ENCODE data around the gene CDC14A.

Gene CDC14A

GRCh38 chr1:100512803-100513352 is 160.6 kb downstream of the CDC14A start:
- TF ChIP-seq EP300 (IDR thresholded peaks at IDR 0.05; ENCODE audit: borderline replicate concordance) (no peak), MAX (IDR thresholded peaks at IDR 0.05) (no peak), TCF12 (IDR thresholded peaks at IDR 0.05; ENCODE audit: low read depth) (no peak), CEBPB (IDR thresholded peaks at IDR 0.05) (no peak)

GRCh38 chr1:100516857-100517256 is 164.6 kb downstream of the CDC14A start:
- TF ChIP-seq YY1 (IDR thresholded peaks at IDR 0.05; ENCODE audit: low read depth) (no peak), TCF12 (IDR thresholded peaks at IDR 0.05; ENCODE audit: low read depth) (no peak), EGR1 (IDR thresholded peaks at IDR 0.05) (no peak), TEAD4 (IDR thresholded peaks at IDR 0.05) (no peak), TAF1 (IDR thresholded peaks at IDR 0.05; ENCODE audit: low read depth) (no peak), EP300 (IDR thresholded peaks at IDR 0.05; ENCODE audit: borderline replicate concordance) (no peak), ZBTB7A (IDR thresholded peaks at IDR 0.05; ENCODE audit: low read depth) (no peak), CREB1 (IDR thresholded peaks at IDR 0.05; ENCODE audit: low read depth) (no peak), CEBPB (IDR thresholded peaks at IDR 0.05) (no peak), FOXM1 (IDR thresholded peaks at IDR 0.05; ENCODE audit: borderline replicate concordance, low read depth) (no peak), RAD21 (IDR thresholded peaks at IDR 0.05; ENCODE audit: low read depth) (no peak), MAX (IDR thresholded peaks at IDR 0.05) (no peak), NFIC (IDR thresholded peaks at IDR 0.05) (no peak)
- TF ChIP-seq, protein P1, sequence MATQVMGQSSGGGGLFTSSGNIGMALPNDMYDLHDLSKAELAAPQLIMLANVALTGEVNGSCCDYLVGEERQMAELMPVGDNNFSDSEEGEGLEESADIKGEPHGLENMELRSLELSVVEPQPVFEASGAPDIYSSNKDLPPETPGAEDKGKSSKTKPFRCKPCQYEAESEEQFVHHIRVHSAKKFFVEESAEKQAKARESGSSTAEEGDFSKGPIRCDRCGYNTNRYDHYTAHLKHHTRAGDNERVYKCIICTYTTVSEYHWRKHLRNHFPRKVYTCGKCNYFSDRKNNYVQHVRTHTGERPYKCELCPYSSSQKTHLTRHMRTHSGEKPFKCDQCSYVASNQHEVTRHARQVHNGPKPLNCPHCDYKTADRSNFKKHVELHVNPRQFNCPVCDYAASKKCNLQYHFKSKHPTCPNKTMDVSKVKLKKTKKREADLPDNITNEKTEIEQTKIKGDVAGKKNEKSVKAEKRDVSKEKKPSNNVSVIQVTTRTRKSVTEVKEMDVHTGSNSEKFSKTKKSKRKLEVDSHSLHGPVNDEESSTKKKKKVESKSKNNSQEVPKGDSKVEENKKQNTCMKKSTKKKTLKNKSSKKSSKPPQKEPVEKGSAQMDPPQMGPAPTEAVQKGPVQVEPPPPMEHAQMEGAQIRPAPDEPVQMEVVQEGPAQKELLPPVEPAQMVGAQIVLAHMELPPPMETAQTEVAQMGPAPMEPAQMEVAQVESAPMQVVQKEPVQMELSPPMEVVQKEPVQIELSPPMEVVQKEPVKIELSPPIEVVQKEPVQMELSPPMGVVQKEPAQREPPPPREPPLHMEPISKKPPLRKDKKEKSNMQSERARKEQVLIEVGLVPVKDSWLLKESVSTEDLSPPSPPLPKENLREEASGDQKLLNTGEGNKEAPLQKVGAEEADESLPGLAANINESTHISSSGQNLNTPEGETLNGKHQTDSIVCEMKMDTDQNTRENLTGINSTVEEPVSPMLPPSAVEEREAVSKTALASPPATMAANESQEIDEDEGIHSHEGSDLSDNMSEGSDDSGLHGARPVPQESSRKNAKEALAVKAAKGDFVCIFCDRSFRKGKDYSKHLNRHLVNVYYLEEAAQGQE (IDR thresholded peaks at IDR 0.05; ENCODE audit: low read depth) = no peak
- TF ChIP-seq, protein P2, sequence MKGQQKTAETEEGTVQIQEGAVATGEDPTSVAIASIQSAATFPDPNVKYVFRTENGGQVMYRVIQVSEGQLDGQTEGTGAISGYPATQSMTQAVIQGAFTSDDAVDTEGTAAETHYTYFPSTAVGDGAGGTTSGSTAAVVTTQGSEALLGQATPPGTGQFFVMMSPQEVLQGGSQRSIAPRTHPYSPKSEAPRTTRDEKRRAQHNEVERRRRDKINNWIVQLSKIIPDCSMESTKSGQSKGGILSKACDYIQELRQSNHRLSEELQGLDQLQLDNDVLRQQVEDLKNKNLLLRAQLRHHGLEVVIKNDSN (IDR thresholded peaks at IDR 0.05) = no peak

DNA sequence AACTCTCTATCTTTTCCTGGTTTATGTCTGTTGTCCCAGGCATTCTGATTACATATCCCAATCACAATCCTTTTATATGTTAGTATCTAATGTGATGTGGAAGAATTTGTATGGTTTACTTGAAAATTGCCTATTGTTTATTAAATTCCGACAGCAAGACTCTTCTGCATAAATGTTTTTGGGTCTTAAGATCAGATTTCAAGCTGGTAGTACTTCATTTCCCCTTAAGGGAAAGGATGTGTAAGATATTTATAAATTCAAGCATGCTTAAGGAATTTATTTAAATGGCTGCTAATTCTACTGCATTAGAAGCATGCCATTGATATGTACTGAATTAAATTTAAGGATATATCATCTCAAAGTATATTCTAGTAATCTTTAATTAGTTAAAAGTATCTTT is 165.2 kb downstream of the CDC14A start:
- no peak for TF ChIP-seq ZBTB7A (IDR thresholded peaks at IDR 0.05; ENCODE audit: low read depth)
- no peak for TF ChIP-seq TEAD4 (IDR thresholded peaks at IDR 0.05)
- no peak for TF ChIP-seq CREB1 (IDR thresholded peaks at IDR 0.05; ENCODE audit: low read depth)
- TF ChIP-seq MAX (IDR thresholded peaks at IDR 0.05) = no peak
- TF ChIP-seq TAF1 (IDR thresholded peaks at IDR 0.05; ENCODE audit: low read depth) = no peak
- no peak for TF ChIP-seq RAD21 (IDR thresholded peaks at IDR 0.05; ENCODE audit: low read depth)
- no peak for TF ChIP-seq EGR1 (IDR thresholded peaks at IDR 0.05)
- TF ChIP-seq TCF12 (IDR thresholded peaks at IDR 0.05; ENCODE audit: low read depth) = no peak
- no peak for TF ChIP-seq YY1 (IDR thresholded peaks at IDR 0.05; ENCODE audit: low read depth)
- TF ChIP-seq, protein P1 (IDR thresholded peaks at IDR 0.05; ENCODE audit: low read depth) = no peak
- TF ChIP-seq, protein P2 (IDR thresholded peaks at IDR 0.05) = no peak
- TF ChIP-seq NFIC (IDR thresholded peaks at IDR 0.05) = no peak
- no peak for TF ChIP-seq FOXM1 (IDR thresholded peaks at IDR 0.05; ENCODE audit: borderline replicate concordance, low read depth)
- no peak for TF ChIP-seq EP300 (IDR thresholded peaks at IDR 0.05; ENCODE audit: borderline replicate concordance)
- TF ChIP-seq CEBPB (IDR thresholded peaks at IDR 0.05) = no peak

- TF ChIP-seq, protein P1 (IDR thresholded peaks at IDR 0.05; ENCODE audit: low read depth) = no peak
- TF ChIP-seq NFIC (IDR thresholded peaks at IDR 0.05) = no peak
- no peak for TF ChIP-seq RAD21 (IDR thresholded peaks at IDR 0.05; ENCODE audit: low read depth)
- TF ChIP-seq EGR1 (IDR thresholded peaks at IDR 0.05) = no peak
These were observed 165.7 kb downstream of the CDC14A start for GRCh38 chr1:100518023-100518422.
